Measurements from ENCODE around the gene BPIFA2. TPM values are rescaled to one million over a fixed set of nuclear protein-coding genes. Genes with fewer than 3 reads are reported as not detected.

Gene BPIFA2
- total RNA-seq, 4 donors from 2014 or later: not detected

DNA sequence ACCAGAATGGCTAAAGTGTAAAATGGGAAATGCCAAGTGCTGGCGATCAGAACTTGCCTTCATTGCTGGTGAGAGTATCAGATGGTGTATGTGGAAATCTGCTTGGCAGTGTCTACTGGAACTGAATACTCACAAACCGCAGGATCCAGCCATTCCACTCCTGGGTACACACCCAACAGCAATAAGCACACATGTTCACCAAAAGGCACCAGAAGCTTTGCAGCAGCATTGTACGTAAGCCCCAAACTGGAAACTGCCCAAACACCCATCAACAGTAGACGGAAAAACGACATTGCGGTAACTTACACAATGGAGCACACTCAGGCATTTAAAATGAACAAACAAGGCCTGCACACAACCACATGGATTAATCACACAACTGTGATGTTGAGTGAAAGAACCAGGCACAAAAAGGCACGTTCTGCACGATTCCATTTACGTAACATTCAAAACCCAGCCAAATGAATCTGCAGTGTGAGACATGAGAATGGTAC, 37.3 kb upstream of the BPIFA2 start:
- intact Hi-C loops (cut with DNase I; ENCODE audit: low total_unique reads) (no loop called here), in situ Hi-C loops (cut with MboI; ENCODE audit: low pct_ligation_motif_present in 1 of 4, low pct_unique_long_range_greater_than_20kb in 1 of 4, low sequenced_read_pairs in 3 of 4) (no loop called here)
- Histone ChIP-seq H3K9me3 (no peaks in the 10 kb centered on the region), H3K27ac (no peak overlapping the region), H3K4me3 (no peak overlapping the region), H3K4me1 (no peaks in the 10 kb centered on the region), H3K36me3 (no peaks in the 10 kb centered on the region), H3K27me3 (no peaks in the 10 kb centered on the region)
- no peak for DNase-seq
- TF ChIP-seq, protein P1, sequence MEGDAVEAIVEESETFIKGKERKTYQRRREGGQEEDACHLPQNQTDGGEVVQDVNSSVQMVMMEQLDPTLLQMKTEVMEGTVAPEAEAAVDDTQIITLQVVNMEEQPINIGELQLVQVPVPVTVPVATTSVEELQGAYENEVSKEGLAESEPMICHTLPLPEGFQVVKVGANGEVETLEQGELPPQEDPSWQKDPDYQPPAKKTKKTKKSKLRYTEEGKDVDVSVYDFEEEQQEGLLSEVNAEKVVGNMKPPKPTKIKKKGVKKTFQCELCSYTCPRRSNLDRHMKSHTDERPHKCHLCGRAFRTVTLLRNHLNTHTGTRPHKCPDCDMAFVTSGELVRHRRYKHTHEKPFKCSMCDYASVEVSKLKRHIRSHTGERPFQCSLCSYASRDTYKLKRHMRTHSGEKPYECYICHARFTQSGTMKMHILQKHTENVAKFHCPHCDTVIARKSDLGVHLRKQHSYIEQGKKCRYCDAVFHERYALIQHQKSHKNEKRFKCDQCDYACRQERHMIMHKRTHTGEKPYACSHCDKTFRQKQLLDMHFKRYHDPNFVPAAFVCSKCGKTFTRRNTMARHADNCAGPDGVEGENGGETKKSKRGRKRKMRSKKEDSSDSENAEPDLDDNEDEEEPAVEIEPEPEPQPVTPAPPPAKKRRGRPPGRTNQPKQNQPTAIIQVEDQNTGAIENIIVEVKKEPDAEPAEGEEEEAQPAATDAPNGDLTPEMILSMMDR (IDR thresholded peaks at IDR 0.05): no peak
- TF ChIP-seq POLR2A (IDR thresholded peaks at IDR 0.05) (no peak), POLR2AphosphoS5 (IDR thresholded peaks at IDR 0.05) (no peak), EP300 (IDR thresholded peaks at IDR 0.05; ENCODE audit: low read depth) (no peak)
- WGBS, 2 donors (ENCODE audit: low coverage in 1 of 2): 83 to 88% methylated on average over 6 to 9 of the region's 9 CpGs

DNA sequence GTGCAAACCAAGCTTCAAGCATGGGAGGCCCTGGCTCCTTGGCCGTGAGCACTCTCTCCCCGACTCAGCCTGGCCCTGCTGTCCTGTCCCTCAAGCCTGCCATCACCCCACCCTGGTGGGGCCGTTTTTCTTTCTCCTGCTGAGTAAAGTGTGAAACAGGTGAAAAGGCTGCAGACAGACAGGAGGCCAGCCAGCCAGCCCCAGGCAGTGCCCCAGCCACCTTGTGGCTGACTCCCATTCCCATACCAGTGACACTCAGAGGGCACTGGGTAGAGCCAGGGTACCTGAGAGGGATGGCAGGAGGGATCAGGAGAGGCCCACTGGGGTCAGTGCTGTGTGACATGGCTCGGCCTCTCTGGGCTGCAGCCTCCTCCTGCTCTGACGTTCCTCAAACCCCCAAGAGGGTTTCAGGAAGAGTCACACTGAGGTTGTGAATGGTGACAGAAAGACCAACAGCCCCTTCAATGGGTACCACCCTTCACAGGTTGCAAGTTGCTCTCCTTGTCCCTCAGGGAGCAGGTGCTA, 35.9 kb upstream of the BPIFA2 start:
- H3K4me1 ChIP-seq: no peaks in the 10 kb centered on the region
- DNase-seq: no peak
- H3K36me3 ChIP-seq: no peaks in the 10 kb centered on the region
- H3K9me3 ChIP-seq: no peaks in the 10 kb centered on the region
- intact Hi-C loops (cut with DNase I; ENCODE audit: low total_unique reads) (no loop called here), in situ Hi-C loops (cut with MboI; ENCODE audit: low pct_ligation_motif_present in 1 of 4, low pct_unique_long_range_greater_than_20kb in 1 of 4, low sequenced_read_pairs in 3 of 4) (no loop called here)
- H3K4me3 ChIP-seq: no peak overlapping the region
- WGBS, 2 donors (ENCODE audit: low coverage in 1 of 2): 20 to 64% methylated on average over 1 to 5 of the region's 5 CpGs
- H3K27me3 ChIP-seq: no peaks in the 10 kb centered on the region
- TF ChIP-seq POLR2A (IDR thresholded peaks at IDR 0.05): no peak
- no peak for TF ChIP-seq EP300 (IDR thresholded peaks at IDR 0.05; ENCODE audit: low read depth)
- TF ChIP-seq, protein P1 (IDR thresholded peaks at IDR 0.05): no peak
- TF ChIP-seq POLR2AphosphoS5 (IDR thresholded peaks at IDR 0.05): no peak
- no peak overlapping the region for H3K27ac ChIP-seq

DNA sequence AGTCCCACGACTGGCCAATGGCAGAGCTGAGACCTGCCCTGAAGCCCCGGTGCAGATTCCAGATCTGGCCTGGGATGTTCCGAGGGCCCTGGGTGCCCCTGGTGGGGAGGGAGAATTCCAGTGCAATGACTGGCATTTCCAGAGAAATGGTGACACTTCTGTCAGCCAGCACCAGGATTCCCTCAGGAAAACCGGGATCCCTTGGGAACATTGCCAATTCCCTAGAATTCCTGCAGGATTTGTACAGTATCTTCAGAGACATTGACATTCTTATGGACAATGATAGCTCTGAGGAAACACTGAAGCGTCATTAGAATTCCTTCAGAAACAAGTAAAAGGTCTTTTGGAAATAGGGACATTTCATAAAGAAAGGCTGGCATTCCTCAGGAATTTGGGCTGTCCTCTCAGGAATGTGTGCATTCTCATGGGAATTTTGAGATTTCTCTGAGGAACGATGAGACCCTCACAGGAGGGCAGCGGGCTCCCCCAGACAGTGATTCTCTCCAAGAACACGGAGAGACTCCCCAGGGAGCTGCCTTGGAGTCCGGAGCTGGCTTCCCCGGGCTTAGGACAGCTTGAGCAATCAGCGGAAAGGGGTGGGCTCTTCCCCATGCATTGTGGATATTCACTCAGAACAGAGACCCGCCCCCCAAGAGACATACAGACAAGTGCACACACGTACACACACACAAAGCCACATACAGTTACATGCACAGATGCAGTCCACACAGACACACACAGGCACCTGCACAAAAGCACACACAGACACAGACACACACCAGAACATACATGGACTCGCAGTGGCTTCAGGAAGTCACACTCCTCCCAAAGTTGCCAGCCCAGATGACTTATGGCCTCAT, 35.2 kb upstream of the BPIFA2 start:
- H3K4me1 ChIP-seq: no peaks in the 10 kb centered on the region
- H3K27ac ChIP-seq: no peak overlapping the region
- no peak overlapping the region for H3K4me3 ChIP-seq
- WGBS, 2 donors (ENCODE audit: low coverage in 1 of 2): 37% methylated on average over 4 to 14 of the region's 14 CpGs
- no peaks in the 10 kb centered on the region for H3K27me3 ChIP-seq
- no peaks in the 10 kb centered on the region for H3K9me3 ChIP-seq
- TF ChIP-seq POLR2A (IDR thresholded peaks at IDR 0.05) (no peak), EP300 (IDR thresholded peaks at IDR 0.05; ENCODE audit: low read depth) (no peak), POLR2AphosphoS5 (IDR thresholded peaks at IDR 0.05) (no peak)
- TF ChIP-seq, protein P1 (IDR thresholded peaks at IDR 0.05): no peak
- no peak for DNase-seq
- no peaks in the 10 kb centered on the region for H3K36me3 ChIP-seq
- intact Hi-C loops (cut with DNase I; ENCODE audit: low total_unique reads) (no loop called here), in situ Hi-C loops (cut with MboI; ENCODE audit: low pct_ligation_motif_present in 1 of 4, low pct_unique_long_range_greater_than_20kb in 1 of 4, low sequenced_read_pairs in 3 of 4) (no loop called here)

DNA sequence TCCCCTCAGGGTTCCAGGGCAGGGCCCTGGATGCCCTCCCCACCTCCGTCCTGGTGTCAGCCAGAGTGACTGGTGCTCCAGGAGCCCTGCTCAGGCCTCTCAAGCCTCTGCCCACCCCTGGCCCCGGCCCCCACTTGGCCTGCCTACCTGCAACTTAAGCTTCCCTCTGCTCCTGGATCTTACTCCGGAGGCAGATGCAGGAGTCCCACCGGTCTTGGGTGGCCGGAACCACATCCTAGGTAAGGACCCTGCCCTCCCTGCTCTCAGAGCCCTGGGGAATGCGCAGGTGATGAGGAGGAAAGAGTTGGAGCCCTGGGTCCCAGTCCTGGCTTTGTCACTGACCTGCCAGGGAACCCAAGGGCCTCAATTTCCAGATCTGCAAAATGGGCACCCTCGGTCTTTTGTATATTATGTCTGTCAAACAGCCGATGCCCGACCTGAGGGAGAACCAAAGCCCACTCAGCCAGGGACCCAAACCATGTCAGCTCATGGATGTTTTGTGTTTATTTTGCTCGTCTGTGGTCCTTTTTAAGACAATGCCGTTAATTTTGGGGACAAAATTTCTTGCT, 34.5 kb upstream of the BPIFA2 start:
- WGBS, 2 donors (ENCODE audit: low coverage in 1 of 2): 78 to 81% methylated on average over 5 to 11 of the region's 11 CpGs
- H3K36me3 ChIP-seq: no peaks in the 10 kb centered on the region
- H3K27ac ChIP-seq: no peak overlapping the region
- in situ Hi-C loops (cut with MboI; ENCODE audit: low pct_ligation_motif_present in 1 of 4, low pct_unique_long_range_greater_than_20kb in 1 of 4, low sequenced_read_pairs in 3 of 4): no loop called here
- H3K4me1 ChIP-seq: no peaks in the 10 kb centered on the region
- no peaks in the 10 kb centered on the region for H3K9me3 ChIP-seq
- DNase-seq: no peak
- TF ChIP-seq EP300 (IDR thresholded peaks at IDR 0.05; ENCODE audit: low read depth) (no peak), POLR2A (IDR thresholded peaks at IDR 0.05) (no peak), POLR2AphosphoS5 (IDR thresholded peaks at IDR 0.05) (no peak)
- TF ChIP-seq, protein P1 (IDR thresholded peaks at IDR 0.05): no peak
- intact Hi-C loops (cut with DNase I; ENCODE audit: low total_unique reads): no loop called here
- H3K27me3 ChIP-seq: no peaks in the 10 kb centered on the region
- H3K4me3 ChIP-seq: no peak overlapping the region
